AG09309 (cell line): ENCODE data around the gene NDUFA1.
A peak's percentile ranks its signal among the peaks of the same experiment; 100 is the strongest.
"Not testable (repeated sequence)": the region's sequence is repeated elsewhere in the genome, so short reads cannot be mapped to it uniquely, and the experiment has no call there.

ENCODE experiments used
- DNase-seq: peaks from one replicate; pipeline ENCODE4 v3.0.0-alpha.2; 2010; ENCODE audit warnings: low read depth
- H3K4me3 ChIP-seq: 2 replicates; pipeline ENCODE4 v1.5.1; 2011; ENCODE audit warnings: mild to moderate bottlenecking, low read depth, low read length, moderate library complexity; ENCODE audit not compliant: control insufficient read depth
- CTCF ChIP-seq: IDR thresholded peaks from 2 replicates; pipeline ENCODE4 v1.5.1; 2011; ENCODE audit warnings: mild to moderate bottlenecking, low read depth, low read length, inconsistent platforms; ENCODE audit not compliant: insufficient read depth, control insufficient read depth; ENCODE audit errors: missing control alignments

The NDUFA1 gene

GRCh38 chrX:119871599-119872395 lies at the start of gene NDUFA1, which contains the start of gene RNF113A:
Gene NDUFA1, plus strand, starts transcription at chrX:119871832. Its CDS starts 80 bp downstream, at chrX:119871912.
Gene RNF113A, minus strand, starts transcription at chrX:119871733. Its CDS starts 120 bp downstream, at chrX:119871613.
- H3K4me3 ChIP-seq = peak within 1 kb of the TSS; percentile 66
- no peak for TF ChIP-seq CTCF
- peak; percentile 49 for DNase-seq

- DNase-seq, H3K4me3 ChIP-seq: not testable (repeated sequence)
Observed at GRCh38 chrX:119824221-119824620, 47.4 kb upstream of the NDUFA1 start.

GRCh38 chrX:119826399-119826959 lies 45.2 kb upstream of the NDUFA1 start:
- no peak overlapping the region for H3K4me3 ChIP-seq
- DNase-seq = no peak
- TF ChIP-seq CTCF = no peak

GRCh38 chrX:119828446-119828845 lies 43.2 kb upstream of the NDUFA1 start:
- DNase-seq = no peak
- no peak for TF ChIP-seq CTCF
- H3K4me3 ChIP-seq = no peak overlapping the region

- no peak overlapping the region for H3K4me3 ChIP-seq
- DNase-seq = no peak
- TF ChIP-seq CTCF = no peak
Observed at GRCh38 chrX:119833905-119834304, 37.7 kb upstream of the NDUFA1 start.

GRCh38 chrX:119852382-119853353 lies 19.0 kb upstream of the NDUFA1 start, which contains the start of gene UPF3B:
Gene UPF3B, minus strand, starts transcription at chrX:119852963. Its CDS starts 35 bp downstream, at chrX:119852928.
- H3K4me3 ChIP-seq = peak within 1 kb of the TSS; percentile 59
- no peak for TF ChIP-seq CTCF
- DNase-seq = peak; percentile 94
